ENCODE results near the gene ARHGAP1. TPM values are rescaled to one million over a fixed set of nuclear protein-coding genes. Genes with fewer than 3 reads are reported as not detected.

Gene ARHGAP1
- total RNA-seq, 1 experiment from 2014 or later = 65.4 TPM

DNA sequence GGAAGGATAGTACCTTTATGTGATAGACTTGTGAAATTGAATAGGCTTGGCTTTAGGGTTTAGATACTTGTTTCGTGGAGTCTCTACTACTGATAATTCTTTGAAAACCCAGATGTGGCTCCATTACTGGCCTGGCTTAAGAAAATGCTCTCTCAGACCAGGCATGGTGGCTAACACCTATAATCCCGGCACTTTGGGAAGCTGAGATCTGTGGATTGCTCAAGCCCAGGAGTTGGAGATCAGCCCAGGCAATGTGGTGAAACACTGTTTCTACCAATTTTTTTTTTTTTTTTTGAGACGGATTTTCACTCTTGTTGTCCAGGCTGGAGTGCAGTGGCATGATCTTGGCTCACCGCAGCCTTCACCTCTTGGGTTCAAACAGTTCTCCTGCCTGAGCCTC is 42.2 kb downstream of the ARHGAP1 start:
- H3K4me3 Mint-ChIP-seq (ENCODE audit: low read depth, unreplicated experiment) = no peak overlapping the region
- intact Hi-C loops (cut with micrococcal nuclease; ENCODE audit: unreplicated experiment) = no loop called here
- no peak for DNase-seq
- CTCF ChIA-PET = no interaction called here
- no peaks in the 10 kb centered on the region for H3K27me3 Mint-ChIP-seq (ENCODE audit: unreplicated experiment)
- peaks cover 37% of the 10 kb centered on the region for H3K36me3 Mint-ChIP-seq (ENCODE audit: insufficient read depth, unreplicated experiment)
- no TSS peak for BruUV-seq (replicated peaks)
- TF ChIP-seq, protein P1, sequence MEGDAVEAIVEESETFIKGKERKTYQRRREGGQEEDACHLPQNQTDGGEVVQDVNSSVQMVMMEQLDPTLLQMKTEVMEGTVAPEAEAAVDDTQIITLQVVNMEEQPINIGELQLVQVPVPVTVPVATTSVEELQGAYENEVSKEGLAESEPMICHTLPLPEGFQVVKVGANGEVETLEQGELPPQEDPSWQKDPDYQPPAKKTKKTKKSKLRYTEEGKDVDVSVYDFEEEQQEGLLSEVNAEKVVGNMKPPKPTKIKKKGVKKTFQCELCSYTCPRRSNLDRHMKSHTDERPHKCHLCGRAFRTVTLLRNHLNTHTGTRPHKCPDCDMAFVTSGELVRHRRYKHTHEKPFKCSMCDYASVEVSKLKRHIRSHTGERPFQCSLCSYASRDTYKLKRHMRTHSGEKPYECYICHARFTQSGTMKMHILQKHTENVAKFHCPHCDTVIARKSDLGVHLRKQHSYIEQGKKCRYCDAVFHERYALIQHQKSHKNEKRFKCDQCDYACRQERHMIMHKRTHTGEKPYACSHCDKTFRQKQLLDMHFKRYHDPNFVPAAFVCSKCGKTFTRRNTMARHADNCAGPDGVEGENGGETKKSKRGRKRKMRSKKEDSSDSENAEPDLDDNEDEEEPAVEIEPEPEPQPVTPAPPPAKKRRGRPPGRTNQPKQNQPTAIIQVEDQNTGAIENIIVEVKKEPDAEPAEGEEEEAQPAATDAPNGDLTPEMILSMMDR (IDR thresholded peaks at IDR 0.05; ENCODE audit: unreplicated experiment) = no peak
- H3K27ac Mint-ChIP-seq (ENCODE audit: unreplicated experiment) = no peak overlapping the region
- H3K9me3 Mint-ChIP-seq (ENCODE audit: low read depth, unreplicated experiment) = no peaks in the 10 kb centered on the region
- H3K4me1 Mint-ChIP-seq (ENCODE audit: low read depth, unreplicated experiment) = no peaks in the 10 kb centered on the region

DNA sequence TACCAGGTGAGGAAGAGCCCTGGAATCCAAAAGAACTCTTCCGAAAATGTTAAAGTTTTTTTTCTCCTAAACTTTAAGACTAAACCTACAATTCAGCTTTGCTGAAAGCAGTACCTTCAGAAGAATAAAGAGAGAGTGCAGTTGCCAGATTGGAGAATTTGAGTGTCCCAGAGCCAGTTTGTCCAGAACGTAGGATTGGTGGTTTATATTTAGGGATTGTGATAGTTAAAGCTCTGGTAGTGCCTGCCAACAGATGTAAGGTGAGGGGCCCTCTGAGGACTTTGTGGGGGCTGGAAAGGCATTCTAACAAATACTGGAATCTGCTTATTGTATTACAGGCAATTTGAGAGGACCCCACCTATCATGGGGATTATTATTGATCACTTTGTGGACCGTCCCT is 43.2 kb downstream of the ARHGAP1 start:
- TF ChIP-seq, protein P1 (IDR thresholded peaks at IDR 0.05; ENCODE audit: unreplicated experiment) = no peak
- H3K9me3 Mint-ChIP-seq (ENCODE audit: low read depth, unreplicated experiment) = no peaks in the 10 kb centered on the region
- peaks cover 35% of the 10 kb centered on the region for H3K36me3 Mint-ChIP-seq (ENCODE audit: insufficient read depth, unreplicated experiment)
- no peak for DNase-seq
- H3K4me1 Mint-ChIP-seq (ENCODE audit: low read depth, unreplicated experiment) = no peaks in the 10 kb centered on the region
- BruUV-seq (replicated peaks) = no TSS peak
- no peak overlapping the region for H3K4me3 Mint-ChIP-seq (ENCODE audit: low read depth, unreplicated experiment)
- H3K27me3 Mint-ChIP-seq (ENCODE audit: unreplicated experiment) = no peaks in the 10 kb centered on the region
- CTCF ChIA-PET = no interaction called here
- no peak overlapping the region for H3K27ac Mint-ChIP-seq (ENCODE audit: unreplicated experiment)
- intact Hi-C loops (cut with micrococcal nuclease; ENCODE audit: unreplicated experiment) = no loop called here

DNA sequence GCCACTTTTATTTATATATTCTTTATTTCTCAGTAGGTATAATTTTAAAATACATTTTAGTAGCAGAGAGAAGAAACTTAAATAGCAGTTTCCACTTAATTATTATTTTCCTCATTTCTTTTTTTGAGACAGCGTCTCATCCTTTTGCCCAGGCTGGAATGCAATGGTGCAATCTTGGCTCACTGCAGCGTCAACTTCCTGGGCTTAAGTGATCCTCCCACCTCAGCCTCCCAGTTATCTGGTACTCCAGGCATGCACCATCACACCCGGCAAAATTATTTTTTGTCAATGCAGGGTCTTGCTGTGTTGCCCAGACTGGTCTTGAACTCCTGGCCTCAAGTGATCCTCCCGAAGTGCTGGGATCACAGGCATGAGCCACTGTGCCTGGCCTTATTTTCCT is 44.8 kb downstream of the ARHGAP1 start:
- BruUV-seq (replicated peaks) = no TSS peak
- DNase-seq = no peak
- Mint-ChIP-seq H3K4me3 (ENCODE audit: low read depth, unreplicated experiment) (no peak overlapping the region), H3K36me3 (ENCODE audit: insufficient read depth, unreplicated experiment) (peaks cover 25% of the 10 kb centered on the region), H3K27me3 (ENCODE audit: unreplicated experiment) (no peaks in the 10 kb centered on the region), H3K9me3 (ENCODE audit: low read depth, unreplicated experiment) (no peaks in the 10 kb centered on the region), H3K4me1 (ENCODE audit: low read depth, unreplicated experiment) (no peaks in the 10 kb centered on the region), H3K27ac (ENCODE audit: unreplicated experiment) (no peak overlapping the region)
- TF ChIP-seq, protein P1 (IDR thresholded peaks at IDR 0.05; ENCODE audit: unreplicated experiment) = no peak
- CTCF ChIA-PET = no interaction called here
- intact Hi-C loops (cut with micrococcal nuclease; ENCODE audit: unreplicated experiment) = no loop called here

DNA sequence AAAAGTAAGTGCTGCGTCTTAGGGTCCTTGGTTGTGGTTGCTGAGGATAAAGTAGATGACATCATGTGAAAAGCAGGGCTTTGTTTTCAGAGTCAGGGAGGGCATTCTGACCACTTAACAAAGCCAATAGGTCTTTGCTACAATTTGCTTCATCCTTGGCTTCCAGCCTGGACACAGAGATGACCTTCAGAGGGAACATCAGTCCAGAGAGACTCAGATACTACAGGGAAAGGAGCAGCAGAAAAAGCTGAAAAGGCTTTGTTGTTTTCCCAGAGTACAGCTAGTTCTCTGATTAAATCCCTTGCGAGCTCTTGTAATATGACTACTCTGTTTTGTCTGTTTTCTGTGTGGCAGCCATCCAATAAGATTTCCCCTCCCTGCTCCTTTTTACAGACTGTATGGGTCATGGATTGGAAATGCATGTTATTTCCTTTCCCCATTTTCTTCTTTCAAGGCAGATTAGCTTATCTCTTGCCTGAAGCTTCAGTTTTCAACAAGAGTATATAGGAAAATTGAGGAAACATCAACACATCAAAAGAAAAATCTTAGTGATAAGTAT is 51.2 kb downstream of the ARHGAP1 start:
- no peak overlapping the region for H3K27ac Mint-ChIP-seq (ENCODE audit: unreplicated experiment)
- peaks cover 14% of the 10 kb centered on the region for H3K36me3 Mint-ChIP-seq (ENCODE audit: insufficient read depth, unreplicated experiment)
- intact Hi-C loops (cut with micrococcal nuclease; ENCODE audit: unreplicated experiment) = no loop called here

More for the DNA sequence above, 51.2 kb downstream of the ARHGAP1 start:
- Mint-ChIP-seq H3K4me3 (ENCODE audit: low read depth, unreplicated experiment) (no peak overlapping the region), H3K9me3 (ENCODE audit: low read depth, unreplicated experiment) (no peaks in the 10 kb centered on the region), H3K27me3 (ENCODE audit: unreplicated experiment) (no peaks in the 10 kb centered on the region), H3K4me1 (ENCODE audit: low read depth, unreplicated experiment) (no peaks in the 10 kb centered on the region)
- CTCF ChIA-PET = interaction anchor here (0.6 kb wide), 1 partner anchor 276 kb away, joined by 3 read pairs; no protein-coding TSS in a partner anchor
- DNase-seq = no peak
- TF ChIP-seq, protein P1 (IDR thresholded peaks at IDR 0.05; ENCODE audit: unreplicated experiment) = no peak
- BruUV-seq (replicated peaks) = no TSS peak

All from Calu3 (cell line).